ENCODE results near the gene FAR2.

DNA sequence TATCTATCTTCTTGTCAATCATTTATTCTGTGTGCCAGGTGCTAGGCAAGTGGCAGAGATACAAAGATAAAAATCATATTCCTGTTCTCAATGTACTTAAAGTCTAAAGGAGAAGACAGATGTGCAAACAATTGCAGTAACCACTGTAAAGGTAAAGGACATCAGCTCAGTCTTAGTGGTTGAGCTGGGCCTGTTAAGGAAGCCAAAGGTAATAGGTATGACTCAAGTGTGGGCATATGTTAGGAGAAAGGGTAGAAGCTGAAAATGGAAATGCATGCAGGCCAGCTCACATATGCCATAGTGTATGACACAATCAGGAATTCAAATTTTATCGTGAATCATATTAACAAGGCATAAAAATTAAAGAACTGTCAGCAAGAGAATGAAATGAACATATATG is 49.8 kb downstream of the FAR2 start:
- TF ChIP-seq GATA2 (IDR thresholded peaks at IDR 0.05; ENCODE audit: low read depth, low read length) = no peak
- TF ChIP-seq GATA3 (IDR thresholded peaks at IDR 0.05; ENCODE audit: low read depth, low read length) = no peak
